Liver (tissue), 3 donors: ENCODE data around the gene PET100.

Source experiments
- ATF3 ChIP-seq: IDR thresholded peaks from 2 replicates; pipeline ENCODE4 v1.6.1; 2016; ENCODE audit warnings: antibody characterized with exemption
- CTCF ChIP-seq: fragments of 150-350 bp; IDR thresholded peaks from 2 replicates; pipeline ENCODE4 v1.5.1; 2017; ENCODE audit warnings: improper control_type of control experiment, low read depth, low read length; ENCODE audit not compliant: missing input control
- FOXA1 ChIP-seq: IDR thresholded peaks from 2 replicates; pipeline ENCODE4 v1.6.1; 2016; ENCODE audit warnings: antibody characterized with exemption
- RAD21 ChIP-seq, 2 donors: IDR thresholded peaks; 2 replicates each; pipeline ENCODE4 v1.6.1; 2016; ENCODE audit warnings: antibody characterized with exemption in 2 of 2, mild to moderate bottlenecking in 2 of 2
- REST ChIP-seq: IDR thresholded peaks from 2 replicates; pipeline ENCODE4 v1.6.1; 2016; ENCODE audit warnings: antibody characterized with exemption, mild to moderate bottlenecking
- SP1 ChIP-seq: IDR thresholded peaks from 2 replicates; pipeline ENCODE4 v1.6.1; 2018; ENCODE audit warnings: antibody characterized with exemption, mild to moderate bottlenecking
- YY1 ChIP-seq: IDR thresholded peaks from 2 replicates; pipeline ENCODE4 v1.6.1; 2016; ENCODE audit warnings: antibody characterized with exemption, mild to moderate bottlenecking
- donor health status: healthy.
- donor health status: healthy.

GRCh38 chr19:7620442-7621412, 8.9 kb upstream of the PET100 start:
- no peak for TF ChIP-seq CTCF
- TF ChIP-seq REST, result no peak
- TF ChIP-seq ATF3, result no peak
- no peak for TF ChIP-seq FOXA1
- no peak for TF ChIP-seq SP1
- TF ChIP-seq YY1, result no peak
- no peak for TF ChIP-seq RAD21 (IDR thresholded peaks at IDR 0.05)
